ENCODE data around the gene VSIG1. TPM values are rescaled to one million over a fixed set of nuclear protein-coding genes. Genes with fewer than 3 reads are reported as not detected.

Gene VSIG1
- polyA plus RNA-seq, 1 donor (not counting 4 experiments of a cell fraction or from before 2014, with no cell fraction given), result 7.2 TPM

DNA sequence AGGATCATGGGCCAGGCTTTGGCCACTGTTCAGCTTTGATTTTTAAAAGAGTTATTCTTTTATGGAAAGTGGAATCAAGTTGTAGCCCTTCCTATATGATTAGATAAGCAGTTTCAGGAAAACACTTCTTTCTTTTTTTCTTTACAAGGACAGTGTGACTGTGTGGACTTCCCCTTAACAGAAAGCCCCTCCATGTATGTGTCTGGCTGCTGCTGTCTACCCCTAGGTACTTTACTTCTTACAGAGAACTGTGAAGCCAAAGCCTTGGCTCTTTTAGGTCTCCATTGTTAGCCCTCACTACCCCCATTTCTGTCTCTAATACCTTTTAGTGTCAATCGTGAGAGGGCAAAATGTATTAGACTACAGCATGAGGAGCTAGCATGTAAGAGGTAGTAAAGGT, 19.1 kb downstream of the VSIG1 start:
- Histone ChIP-seq H3K36me3 (ENCODE audit: control insufficient read depth in 2 of 2, extremely low read depth in 1 of 2, insufficient read depth in 2 of 2, low read length in 2 of 2) (no peaks in the 10 kb centered on the region), H3K79me2 (ENCODE audit: control insufficient read depth, insufficient read depth, low read length) (no peaks in the 10 kb centered on the region), H3K4me2 (ENCODE audit: control insufficient read depth, extremely low read depth, insufficient read depth, low read depth, low read length) (no peak overlapping the region), H3K9ac (ENCODE audit: control insufficient read depth, extremely low read depth, insufficient read depth, low read length) (no peak overlapping the region), H3K27ac (ENCODE audit: control insufficient read depth, insufficient read depth, low read length) (no peak overlapping the region), H4K20me1 (ENCODE audit: control insufficient read depth, extremely low read depth, insufficient read depth, low read length) (no peaks in the 10 kb centered on the region), H3K27me3 (ENCODE audit: control insufficient read depth, extremely low read depth, insufficient read depth, low read length) (peaks cover 13% of the 10 kb centered on the region), H3K4me1 (ENCODE audit: control insufficient read depth, extremely low read depth, insufficient read depth, low read length) (peaks cover 9% of the 10 kb centered on the region), H3K4me3 (ENCODE audit: control insufficient read depth in 2 of 3, extremely low read depth in 1 of 3, insufficient read depth in 2 of 3, low read depth in 1 of 3, low read length in 3 of 3) (no peak overlapping the region), H3K9me1 (ENCODE audit: control insufficient read depth, extremely low read depth, insufficient read depth, low read length) (no peaks in the 10 kb centered on the region), H2AFZ (ENCODE audit: control insufficient read depth, low read length) (no peak overlapping the region), H3K9me3 (ENCODE audit: control insufficient read depth, low read depth, low read length) (no peaks in the 10 kb centered on the region)
- DNase-seq (ENCODE audit: low read depth, low spot score) (no peak), FAIRE-seq (no peak)
- TF ChIP-seq, protein P1, sequence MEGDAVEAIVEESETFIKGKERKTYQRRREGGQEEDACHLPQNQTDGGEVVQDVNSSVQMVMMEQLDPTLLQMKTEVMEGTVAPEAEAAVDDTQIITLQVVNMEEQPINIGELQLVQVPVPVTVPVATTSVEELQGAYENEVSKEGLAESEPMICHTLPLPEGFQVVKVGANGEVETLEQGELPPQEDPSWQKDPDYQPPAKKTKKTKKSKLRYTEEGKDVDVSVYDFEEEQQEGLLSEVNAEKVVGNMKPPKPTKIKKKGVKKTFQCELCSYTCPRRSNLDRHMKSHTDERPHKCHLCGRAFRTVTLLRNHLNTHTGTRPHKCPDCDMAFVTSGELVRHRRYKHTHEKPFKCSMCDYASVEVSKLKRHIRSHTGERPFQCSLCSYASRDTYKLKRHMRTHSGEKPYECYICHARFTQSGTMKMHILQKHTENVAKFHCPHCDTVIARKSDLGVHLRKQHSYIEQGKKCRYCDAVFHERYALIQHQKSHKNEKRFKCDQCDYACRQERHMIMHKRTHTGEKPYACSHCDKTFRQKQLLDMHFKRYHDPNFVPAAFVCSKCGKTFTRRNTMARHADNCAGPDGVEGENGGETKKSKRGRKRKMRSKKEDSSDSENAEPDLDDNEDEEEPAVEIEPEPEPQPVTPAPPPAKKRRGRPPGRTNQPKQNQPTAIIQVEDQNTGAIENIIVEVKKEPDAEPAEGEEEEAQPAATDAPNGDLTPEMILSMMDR (optimal IDR thresholded peaks at IDR 0.05 in 1 of 3, IDR thresholded peaks at IDR 0.05 in 1 of 3, conservative IDR thresholded peaks at IDR 0.05 in 1 of 3; ENCODE audit: extremely low read depth in 1 of 3, insufficient read depth in 2 of 3, low read length in 3 of 3), result no peak
- no peak for TF ChIP-seq EZH2 (IDR thresholded peaks at IDR 0.05; ENCODE audit: low read length)
- dilution Hi-C loops (cut with MboI; ENCODE audit: extremely low pct_ligation_motif_present, low sequenced_read_pairs), result no loop called here

- no peak for FAIRE-seq
- H3K79me2 ChIP-seq (ENCODE audit: control insufficient read depth, insufficient read depth, low read length), result no peaks in the 10 kb centered on the region
- H4K20me1 ChIP-seq (ENCODE audit: control insufficient read depth, extremely low read depth, insufficient read depth, low read length), result no peaks in the 10 kb centered on the region
- no peak overlapping the region for H2AFZ ChIP-seq (ENCODE audit: control insufficient read depth, low read length)
- H3K4me2 ChIP-seq (ENCODE audit: control insufficient read depth, extremely low read depth, insufficient read depth, low read depth, low read length), result no peak overlapping the region
- no peak overlapping the region for H3K27ac ChIP-seq (ENCODE audit: control insufficient read depth, insufficient read depth, low read length)
- H3K9me1 ChIP-seq (ENCODE audit: control insufficient read depth, extremely low read depth, insufficient read depth, low read length), result no peaks in the 10 kb centered on the region
- TF ChIP-seq EZH2 (IDR thresholded peaks at IDR 0.05; ENCODE audit: low read length), result no peak
- TF ChIP-seq, protein P1 (optimal IDR thresholded peaks at IDR 0.05 in 1 of 3, IDR thresholded peaks at IDR 0.05 in 1 of 3, conservative IDR thresholded peaks at IDR 0.05 in 1 of 3; ENCODE audit: extremely low read depth in 1 of 3, insufficient read depth in 2 of 3, low read length in 3 of 3), result no peak
- peaks cover 9% of the 10 kb centered on the region for H3K4me1 ChIP-seq (ENCODE audit: control insufficient read depth, extremely low read depth, insufficient read depth, low read length)
- DNase-seq (ENCODE audit: low read depth, low spot score), result no peak
- no peak overlapping the region for H3K4me3 ChIP-seq (ENCODE audit: control insufficient read depth in 2 of 3, extremely low read depth in 1 of 3, insufficient read depth in 2 of 3, low read depth in 1 of 3, low read length in 3 of 3)
- no peak overlapping the region for H3K9ac ChIP-seq (ENCODE audit: control insufficient read depth, extremely low read depth, insufficient read depth, low read length)
- H3K36me3 ChIP-seq (ENCODE audit: control insufficient read depth in 2 of 2, extremely low read depth in 1 of 2, insufficient read depth in 2 of 2, low read length in 2 of 2), result no peaks in the 10 kb centered on the region
- no peaks in the 10 kb centered on the region for H3K9me3 ChIP-seq (ENCODE audit: control insufficient read depth, low read depth, low read length)
- H3K27me3 ChIP-seq (ENCODE audit: control insufficient read depth, extremely low read depth, insufficient read depth, low read length), result peaks cover 13% of the 10 kb centered on the region
- dilution Hi-C loops (cut with MboI; ENCODE audit: extremely low pct_ligation_motif_present, low sequenced_read_pairs), result no loop called here
Measured at GRCh38 chrX:108064613-108065012, 19.7 kb downstream of the VSIG1 start.
